Activated naive CD8-positive, alpha-beta T cell treated with anti-CD3 and anti-CD28 coated beads, Interleukin-2, amount 50 U/mL, for 24 hours (primary cell): ENCODE measurements around the gene BTC.
"Not testable (repeated sequence)": the region's sequence is repeated elsewhere in the genome, so short reads cannot be mapped to it uniquely, and the experiment has no call there.

Source experiments
- ATAC-seq: fragments of 150-1000 bp; cut with Tn5 transposase; one replicate; pipeline ENCODE4 v1.10.0; 2021
- DNase-seq: peaks from one replicate; pipeline ENCODE4 v3.0.0; 2021
- H3K27ac Mint-ChIP-seq: one replicate; pipeline ENCODE4 v1.8.0; 2021; ENCODE audit warnings: mild to moderate bottlenecking, mixed read lengths
- H3K27me3 Mint-ChIP-seq: one replicate; pipeline ENCODE4 v1.8.0; 2021; ENCODE audit warnings: mixed read lengths
- H3K36me3 Mint-ChIP-seq: one replicate; pipeline ENCODE4 v1.8.0; 2021; ENCODE audit warnings: low read depth, mixed read lengths
- H3K4me1 Mint-ChIP-seq: one replicate; pipeline ENCODE4 v1.8.0; 2021; ENCODE audit warnings: mixed read lengths
- H3K4me3 Mint-ChIP-seq: one replicate; pipeline ENCODE4 v1.8.0; 2021; ENCODE audit warnings: mild to moderate bottlenecking, moderate library complexity, mixed read lengths
- H3K9me3 Mint-ChIP-seq: one replicate; pipeline ENCODE4 v1.8.0; 2021; ENCODE audit warnings: mixed read lengths

Gene BTC

GRCh38 chr4:74734995-74735394 lies 59.3 kb downstream of the BTC start:
- H3K4me3 Mint-ChIP-seq = no peak overlapping the region
- DNase-seq (no peak), ATAC-seq (no peak)
- no peaks in the 10 kb centered on the region for H3K27me3 Mint-ChIP-seq
- H3K27ac Mint-ChIP-seq = no peak overlapping the region
- no peaks in the 10 kb centered on the region for H3K36me3 Mint-ChIP-seq
- no peaks in the 10 kb centered on the region for H3K9me3 Mint-ChIP-seq
- H3K4me1 Mint-ChIP-seq = no peaks in the 10 kb centered on the region

DNA sequence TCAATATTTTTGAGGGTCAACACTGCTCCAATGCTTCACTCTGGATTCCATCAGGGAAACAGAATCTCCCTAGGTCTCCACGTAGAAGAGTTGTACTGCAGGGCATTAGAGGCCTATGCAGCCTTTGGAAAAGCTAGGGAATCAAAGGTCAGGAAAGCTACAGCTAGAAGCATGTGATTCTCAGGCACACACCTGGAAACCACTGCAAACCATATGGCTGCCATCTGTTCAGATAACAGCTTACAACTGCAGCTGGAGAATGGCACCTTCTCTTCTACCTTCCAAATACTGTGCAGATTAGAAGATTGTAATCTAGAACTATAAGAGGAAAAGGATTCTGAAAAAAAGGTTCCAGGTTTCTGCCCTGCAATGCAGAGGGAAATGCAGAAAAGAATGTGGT lies 60.6 kb downstream of the BTC start:
- Mint-ChIP-seq H3K4me3 (no peak overlapping the region), H3K27me3 (peaks cover 2% of the 10 kb centered on the region), H3K27ac (no peak overlapping the region), H3K4me1 (no peaks in the 10 kb centered on the region), H3K36me3 (no peaks in the 10 kb centered on the region), H3K9me3 (no peaks in the 10 kb centered on the region)
- ATAC-seq = no peak
- DNase-seq = no peak

- Mint-ChIP-seq H3K4me1 (no peaks in the 10 kb centered on the region), H3K9me3 (no peaks in the 10 kb centered on the region)
These were observed 69.3 kb downstream of the BTC start for GRCh38 chr4:74724979-74725378.

GRCh38 chr4:74716436-74716765 lies 77.9 kb downstream of the BTC start:
- no peak for DNase-seq
- H3K36me3 Mint-ChIP-seq = no peaks in the 10 kb centered on the region
- no peak overlapping the region for H3K4me3 Mint-ChIP-seq
- peaks cover 5% of the 10 kb centered on the region for H3K27me3 Mint-ChIP-seq
- no peak overlapping the region for H3K27ac Mint-ChIP-seq
- ATAC-seq = no peak
- no peaks in the 10 kb centered on the region for H3K4me1 Mint-ChIP-seq
- H3K9me3 Mint-ChIP-seq = peaks cover 10% of the 10 kb centered on the region

More at GRCh38 chr4:74724979-74725378, 69.3 kb downstream of the BTC start:
- Mint-ChIP-seq H3K27ac (no peak overlapping the region), H3K27me3 (peaks cover 2% of the 10 kb centered on the region), H3K36me3 (no peaks in the 10 kb centered on the region), H3K4me3 (no peak overlapping the region)
- DNase-seq (no peak), ATAC-seq (no peak)

GRCh38 chr4:74715706-74716435 lies 78.5 kb downstream of the BTC start:
- Mint-ChIP-seq H3K9me3 (peaks cover 10% of the 10 kb centered on the region), H3K27me3 (peaks cover 5% of the 10 kb centered on the region), H3K4me3 (no peak overlapping the region), H3K36me3 (no peaks in the 10 kb centered on the region), H3K4me1 (no peaks in the 10 kb centered on the region), H3K27ac (no peak overlapping the region)
- ATAC-seq = no peak
- DNase-seq = no peak

- H3K36me3 Mint-ChIP-seq = no peaks in the 10 kb centered on the region
- no peak overlapping the region for H3K27ac Mint-ChIP-seq
- no peak for ATAC-seq
These were observed 79.7 kb downstream of the BTC start for GRCh38 chr4:74714611-74715130.

GRCh38 chr4:74708135-74708534 lies 86.2 kb downstream of the BTC start:
- not testable (repeated sequence) for DNase-seq, H3K4me1 Mint-ChIP-seq, H3K27ac Mint-ChIP-seq, ATAC-seq, H3K36me3 Mint-ChIP-seq, H3K4me3 Mint-ChIP-seq
- Mint-ChIP-seq H3K9me3 (peaks cover 13% of the 10 kb centered on the region), H3K27me3 (peaks cover 11% of the 10 kb centered on the region)

More at GRCh38 chr4:74714611-74715130, 79.7 kb downstream of the BTC start:
- Mint-ChIP-seq H3K9me3 (peaks cover 11% of the 10 kb centered on the region), H3K4me1 (no peaks in the 10 kb centered on the region), H3K27me3 (peaks cover 5% of the 10 kb centered on the region), H3K4me3 (no peak overlapping the region)
- DNase-seq = no peak
